H9 (cell line): Measurements from ENCODE around the gene FRK. TPM values are rescaled to one million over a fixed set of nuclear protein-coding genes. Genes with fewer than 3 reads are reported as not detected.

Experiments used
- DNase-seq: peaks from one replicate; pipeline ENCODE4 v3.0.0-alpha.2; 2017
- H2AFZ ChIP-seq: one replicate; pipeline ENCODE4 v1.6.1; 2013; ENCODE audit warnings: mild to moderate bottlenecking, low read length, control low read depth, moderate library complexity
- H2AK5ac ChIP-seq: 2 replicates; pipeline ENCODE4 v1.6.1; 2013; ENCODE audit warnings: low read length, control low read depth, mixed read lengths; ENCODE audit not compliant: insufficient read length
- H2BK120ac ChIP-seq: one replicate; pipeline ENCODE4 v1.6.1; 2013; ENCODE audit warnings: low read depth, mild to moderate bottlenecking, low read length, control low read depth, inconsistent platforms; ENCODE audit not compliant: poor library complexity, severe bottlenecking
- H2BK12ac ChIP-seq: 2 replicates; pipeline ENCODE4 v1.6.1; 2013; ENCODE audit warnings: low read length, control low read depth, mixed read lengths, low read depth; ENCODE audit not compliant: insufficient read length
- H2BK15ac ChIP-seq: 2 replicates; pipeline ENCODE4 v1.6.1; 2013; ENCODE audit warnings: low read depth, low read length, control low read depth
- H2BK20ac ChIP-seq: one replicate; pipeline ENCODE4 v1.6.1; 2013; ENCODE audit warnings: low read depth, mild to moderate bottlenecking, low read length, control low read depth, inconsistent platforms; ENCODE audit not compliant: poor library complexity, severe bottlenecking
- H2BK5ac ChIP-seq: 2 replicates; pipeline ENCODE4 v1.6.1; 2013; ENCODE audit warnings: low read length, control low read depth, mixed read lengths; ENCODE audit not compliant: insufficient read length
- H3K14ac ChIP-seq: 2 replicates; pipeline ENCODE4 v1.6.1; 2013; ENCODE audit warnings: low read length, control low read depth; ENCODE audit not compliant: insufficient read depth
- H3K18ac ChIP-seq: 2 replicates; pipeline ENCODE4 v1.6.1; 2013; ENCODE audit warnings: low read depth, mild to moderate bottlenecking, mixed read lengths, low read length, control low read depth; ENCODE audit not compliant: insufficient read length
- H3K23ac ChIP-seq: 2 replicates; pipeline ENCODE4 v1.6.1; 2013; ENCODE audit warnings: low read length, control low read depth, mixed read lengths, low read depth; ENCODE audit not compliant: insufficient read length
- H3K23me2 ChIP-seq: 2 replicates; pipeline ENCODE4 v1.6.1; 2013; ENCODE audit warnings: low read depth, mild to moderate bottlenecking, mixed read lengths, low read length, control low read depth; ENCODE audit not compliant: insufficient read length, poor library complexity, severe bottlenecking
- H3K27ac ChIP-seq: 2 replicates; pipeline ENCODE4 v1.5.1; 2013; ENCODE audit warnings: low read length, control low read depth, mixed read lengths, low read depth; ENCODE audit not compliant: insufficient read length
- H3K27me3 ChIP-seq: 2 replicates; pipeline ENCODE4 v1.6.1; 2013; ENCODE audit warnings: low read length, control low read depth, inconsistent platforms; ENCODE audit not compliant: insufficient read depth
- H3K4ac ChIP-seq: 2 replicates; pipeline ENCODE4 v1.6.1; 2013; ENCODE audit warnings: low read depth, mild to moderate bottlenecking, control low read depth, inconsistent platforms, low read length, moderate library complexity
- H3K4me1 ChIP-seq: 2 replicates; pipeline ENCODE4 v1.6.1; 2013; ENCODE audit warnings: low read length, control low read depth, inconsistent platforms; ENCODE audit not compliant: insufficient read depth
- H3K4me2 ChIP-seq: 2 replicates; pipeline ENCODE4 v1.6.1; 2013; ENCODE audit warnings: low read length, control low read depth, mixed read lengths; ENCODE audit not compliant: insufficient read length, insufficient read depth
- H3K56ac ChIP-seq: 2 replicates; pipeline ENCODE4 v1.6.1; 2013; ENCODE audit warnings: low read depth, mild to moderate bottlenecking, mixed read lengths, low read length, control low read depth; ENCODE audit not compliant: insufficient read length
- H3K79me1 ChIP-seq: 2 replicates; pipeline ENCODE4 v1.6.1; 2013; ENCODE audit warnings: low read depth, mild to moderate bottlenecking, moderate library complexity, low read length, control low read depth, inconsistent platforms; ENCODE audit not compliant: insufficient read depth, poor library complexity, severe bottlenecking
- H3K79me2 ChIP-seq: 2 replicates; pipeline ENCODE4 v1.6.1; 2013; ENCODE audit warnings: low read length, control low read depth, inconsistent platforms; ENCODE audit not compliant: insufficient read depth
- H3K9ac ChIP-seq: 2 replicates; pipeline ENCODE4 v1.6.1; 2013; ENCODE audit warnings: low read length, control low read depth, mixed read lengths; ENCODE audit not compliant: insufficient read length; ENCODE audit errors: extremely low read depth
- H3K9me3 ChIP-seq: one replicate; pipeline ENCODE4 v1.6.1; 2013; ENCODE audit warnings: low read depth, low read length, inconsistent platforms; ENCODE audit not compliant: control insufficient read depth
- H3T11ph ChIP-seq: one replicate; pipeline ENCODE4 v1.6.1; 2013; ENCODE audit warnings: mild to moderate bottlenecking, low read length, control low read depth, inconsistent platforms
- H4K20me1 ChIP-seq: one replicate; pipeline ENCODE4 v1.6.1; 2013; ENCODE audit not compliant: control insufficient read depth, insufficient read length, insufficient read depth
- H4K5ac ChIP-seq: 2 replicates; pipeline ENCODE4 v1.6.1; 2013; ENCODE audit warnings: low read depth, mild to moderate bottlenecking, mixed read lengths, low read length, control low read depth; ENCODE audit not compliant: insufficient read length
- H4K8ac ChIP-seq: replicated peaks from 2 replicates; pipeline ENCODE4 v1.6.1; 2013; ENCODE audit warnings: low read length, control low read depth, mixed read lengths, low read depth; ENCODE audit not compliant: insufficient read length
- H4K91ac ChIP-seq: 2 replicates; pipeline ENCODE4 v1.6.1; 2013; ENCODE audit warnings: low read depth, mild to moderate bottlenecking, moderate library complexity, mixed read lengths, low read length, control low read depth; ENCODE audit not compliant: insufficient read length
- H3K27ac Mint-ChIP-seq, 3 experiments: 2 replicates in 2 of 3; 3 replicates in 1 of 3; pipeline ENCODE4 v1.8.0; 2020 to 2021; ENCODE audit warnings: mixed read lengths in 3 of 3, mild to moderate bottlenecking in 1 of 3, moderate library complexity in 1 of 3
- H3K27me3 Mint-ChIP-seq: 2 replicates; pipeline ENCODE4 v1.8.0; 2021; ENCODE audit warnings: low read depth, mild to moderate bottlenecking, moderate library complexity, mixed read lengths
- H3K36me3 Mint-ChIP-seq, 3 experiments: 2 replicates in 2 of 3; 3 replicates in 1 of 3; pipeline ENCODE4 v1.8.0; 2020 to 2021; ENCODE audit warnings: low read depth in 3 of 3, mixed read lengths in 3 of 3; ENCODE audit not compliant: insufficient read depth in 1 of 3
- H3K4me1 Mint-ChIP-seq, 2 experiments: 2 replicates each; pipeline ENCODE4 v1.8.0; 2020; ENCODE audit warnings: mixed read lengths in 2 of 2
- H3K4me3 Mint-ChIP-seq, 2 experiments: 2 replicates in 1 of 2; 3 replicates in 1 of 2; pipeline ENCODE4 v1.8.0; 2020 to 2021; ENCODE audit warnings: mild to moderate bottlenecking in 2 of 2, mixed read lengths in 2 of 2, moderate library complexity in 1 of 2
- H3K9me3 Mint-ChIP-seq, 2 experiments: 2 replicates in 1 of 2; 3 replicates in 1 of 2; pipeline ENCODE4 v1.8.0; 2020; ENCODE audit warnings: mild to moderate bottlenecking in 2 of 2, mixed read lengths in 2 of 2, moderate library complexity in 1 of 2
- CTCF ChIP-seq: fragments of 200-600 bp; sonication (generic); conservative IDR thresholded peaks from 3 replicates; pipeline ENCODE4 v1.8.0; 2021; ENCODE audit warnings: antibody characterized with exemption, mild to moderate bottlenecking
- WGBS: extraction: QIAGEN DNeasy Blood & Tissue Kit; methylation state at CpG from one replicate; pipeline ENCODE4 v1.1.7; 2013; ENCODE audit warnings: missing lambda C conversion rate, low lambda C conversion rate, mixed read lengths; ENCODE audit not compliant: insufficient read length; ENCODE audit errors: extremely low coverage; 5-methylcytosine and 5-hydroxymethylcytosine counted together
- total RNA-seq: library from RNA; stranded (reverse); gene quantifications from 2 replicates; pipeline ENCODE4 v1.2.1, GENCODE V29; 2021

The FRK gene
- total RNA-seq, 1 experiment from 2014 or later: 0.15 TPM

DNA sequence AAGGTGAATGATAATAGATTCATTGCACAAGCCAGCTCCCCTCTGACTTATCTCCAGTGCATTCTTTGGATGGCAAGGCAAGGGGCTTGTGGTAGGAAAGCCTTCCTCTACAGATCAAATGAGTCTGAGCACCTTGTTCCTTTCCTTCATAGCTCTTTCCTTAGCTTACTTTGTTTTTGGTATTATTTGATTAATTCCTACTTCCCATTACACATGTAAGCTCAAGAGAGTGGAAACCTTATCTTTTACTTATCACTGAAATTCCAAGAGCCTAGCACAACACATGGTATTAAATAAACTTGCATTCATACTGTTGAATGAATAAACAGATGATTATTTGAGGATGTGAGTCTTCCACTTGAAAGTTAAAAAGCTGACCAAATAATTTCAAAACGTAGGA is 41.7 kb downstream of the FRK start:
- Histone ChIP-seq H3K18ac (no peak overlapping the region), H3K4me1 (no peaks in the 10 kb centered on the region), H2BK12ac (no peak overlapping the region), H4K8ac (no peak overlapping the region), H3K23me2 (no peaks in the 10 kb centered on the region), H3K56ac (no peak overlapping the region), H2AK5ac (no peak overlapping the region), H4K5ac (no peak overlapping the region), H4K20me1 (no peaks in the 10 kb centered on the region), H3K23ac (no peak overlapping the region), H2AFZ (no peak overlapping the region), H3K79me2 (no peaks in the 10 kb centered on the region), H4K91ac (no peak overlapping the region), H3T11ph (no peak overlapping the region), H2BK20ac (no peak overlapping the region), H3K27ac (no peak overlapping the region), H2BK5ac (no peak overlapping the region), H2BK15ac (no peak overlapping the region), H3K4ac (no peak overlapping the region), H3K79me1 (no peaks in the 10 kb centered on the region), H3K9ac (no peak overlapping the region), H3K14ac (no peak overlapping the region), H3K4me2 (no peak overlapping the region), H3K27me3 (no peaks in the 10 kb centered on the region), H3K9me3 (no peaks in the 10 kb centered on the region), H2BK120ac (no peak overlapping the region)
- no peak for DNase-seq
- Mint-ChIP-seq H3K27ac (no peak overlapping the region), H3K36me3 (no peaks in the 10 kb centered on the region), H3K27me3 (no peaks in the 10 kb centered on the region), H3K4me3 (no peak overlapping the region), H3K4me1 (peaks cover 9% of the 10 kb centered on the region in 2 experiments), H3K9me3 (no peaks in the 10 kb centered on the region)
- no CpG with 5 or more reads among the region's 1 CpG for WGBS
- TF ChIP-seq CTCF: no peak
